Smooth muscle cell (in vitro differentiated cells): Measurements from ENCODE around the gene NT5DC2. TPM values are rescaled to one million over a fixed set of nuclear protein-coding genes. Genes with fewer than 3 reads are reported as not detected.

Source experiments
- DNase-seq: peaks from one replicate; lab custom pipeline; 2025; ENCODE audit not compliant: unreplicated experiment; lab: John Stamatoyannopoulos, UW
- H2AFZ ChIP-seq: fragments of 200-600 bp; sonication (generic); 2 replicates; pipeline ENCODE4 v1.6.0; 2016; ENCODE audit warnings: antibody characterized with exemption, low read depth, mild to moderate bottlenecking
- H3F3A ChIP-seq: fragments of 200-600 bp; sonication (generic); 2 replicates; pipeline ENCODE4 v1.6.0; 2017; ENCODE audit warnings: antibody characterized with exemption, low read depth
- H3K27ac ChIP-seq: fragments of 200-600 bp; sonication (generic); 2 replicates; pipeline ENCODE4 v1.5.1; 2016; ENCODE audit warnings: low read depth, mild to moderate bottlenecking
- H3K27me3 ChIP-seq: fragments of 200-600 bp; sonication (generic); 2 replicates; pipeline ENCODE4 v1.6.1; 2016; ENCODE audit warnings: low read depth, mild to moderate bottlenecking
- H3K36me3 ChIP-seq: fragments of 200-600 bp; sonication (generic); 2 replicates; pipeline ENCODE4 v1.5.1; 2016; ENCODE audit warnings: low read depth
- H3K4me1 ChIP-seq: fragments of 200-600 bp; sonication (generic); 2 replicates; pipeline ENCODE4 v1.5.1; 2016; ENCODE audit warnings: low read depth
- H3K4me2 ChIP-seq: fragments of 200-600 bp; sonication (generic); 2 replicates; pipeline ENCODE4 v1.6.0; 2016; ENCODE audit warnings: mild to moderate bottlenecking
- H3K4me3 ChIP-seq: fragments of 200-600 bp; sonication (generic); 2 replicates; pipeline ENCODE4 v1.5.1; 2016; ENCODE audit warnings: mild to moderate bottlenecking
- H3K79me2 ChIP-seq: fragments of 200-600 bp; sonication (generic); 2 replicates; pipeline ENCODE4 v1.6.0; 2016; ENCODE audit warnings: low read depth, mild to moderate bottlenecking
- H3K9ac ChIP-seq: fragments of 200-600 bp; sonication (generic); 2 replicates; pipeline ENCODE4 v1.6.0; 2016; ENCODE audit warnings: low read depth
- H3K9me3 ChIP-seq: fragments of 200-600 bp; sonication (generic); replicated peaks from 2 replicates; pipeline ENCODE4 v1.5.1; 2016; ENCODE audit warnings: low read depth
- H4K20me1 ChIP-seq: fragments of 200-600 bp; sonication (generic); 2 replicates; pipeline ENCODE4 v1.6.0; 2016; ENCODE audit warnings: low read depth
- WGBS: methylation state at CpG from one replicate; pipeline ENCODE4 v1.1.7; 2016; ENCODE audit warnings: low lambda C conversion rate; 5-methylcytosine and 5-hydroxymethylcytosine counted together
- polyA plus RNA-seq: library from polyadenylated mRNA; unstranded; fragments of >200 nt; fragmentation: Nextera tagmentation; extraction: Ambion mirVana; gene quantifications from 2 replicates; pipeline ENCODE4 v1.2.1, GENCODE V29; 2016
- total RNA-seq: library from RNA; depleted of rRNA; stranded (reverse); fragments of >200 nt; gene quantifications from 2 replicates; pipeline ENCODE4 v1.2.3, GENCODE V29; 2014
- TF ChIP-seq, protein P1 (sequence below): fragments of 200-600 bp; sonication (generic); IDR thresholded peaks from 2 replicates; pipeline ENCODE4 v1.5.1; 2017; ENCODE audit warnings: borderline replicate concordance, mild to moderate bottlenecking, antibody characterized with exemption; ENCODE audit not compliant: insufficient read depth, poor library complexity, severe bottlenecking

The NT5DC2 gene
- total and polyA plus RNA-seq, 2 experiments from 2014 or later = 156 to 248 TPM

DNA sequence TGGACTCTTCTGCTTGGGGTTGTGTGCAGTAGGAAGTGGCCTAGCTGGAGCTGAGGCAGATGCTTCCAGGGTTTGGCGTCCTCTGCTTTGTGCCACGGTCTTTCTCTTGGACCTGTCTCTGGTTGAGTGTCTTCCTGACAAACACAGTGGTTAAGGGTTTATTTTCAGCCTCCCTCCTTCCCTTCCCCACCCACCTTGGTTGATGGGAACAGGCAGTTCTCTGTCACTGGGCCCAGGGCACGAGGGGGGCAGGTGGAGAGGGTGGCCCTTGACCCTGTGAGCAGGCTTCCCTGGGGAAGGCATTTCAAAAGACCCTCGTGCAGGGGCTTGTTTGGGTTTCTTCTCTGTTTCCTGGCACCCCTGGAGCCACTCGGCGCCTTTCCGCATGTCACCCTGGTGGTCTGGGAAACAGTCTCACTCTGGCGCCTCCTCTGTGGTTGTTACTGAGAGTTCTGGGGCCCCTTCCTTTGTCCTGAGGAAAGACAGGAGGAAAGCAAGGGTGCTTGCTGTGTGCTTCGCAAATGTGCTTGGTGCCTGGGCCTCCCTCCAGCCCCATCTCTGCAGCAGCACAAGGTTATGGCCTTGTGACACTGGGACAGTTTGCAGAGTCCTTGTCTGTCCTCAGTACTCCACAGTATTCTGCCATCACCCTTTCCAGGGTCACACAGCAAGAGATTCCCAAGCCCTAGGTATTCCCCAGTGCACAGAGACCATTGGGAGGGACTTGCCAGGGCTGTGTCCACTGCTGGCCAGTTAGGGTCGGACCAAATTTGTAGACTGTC, 48.8 kb downstream of the NT5DC2 start:
- Histone ChIP-seq H3F3A (peaks cover 7% of the 10 kb centered on the region), H3K4me2 (no peak overlapping the region), H3K4me1 (no peaks in the 10 kb centered on the region), H3K36me3 (no peaks in the 10 kb centered on the region), H3K4me3 (no peak overlapping the region), H3K27me3 (no peaks in the 10 kb centered on the region), H2AFZ (no peak overlapping the region), H3K79me2 (no peaks in the 10 kb centered on the region), H4K20me1 (peaks cover 43% of the 10 kb centered on the region), H3K9ac (no peak overlapping the region), H3K9me3 (no peaks in the 10 kb centered on the region), H3K27ac (peak overlapping the region; percentile 50)
- DNase-seq = no peak
- TF ChIP-seq, protein P1, sequence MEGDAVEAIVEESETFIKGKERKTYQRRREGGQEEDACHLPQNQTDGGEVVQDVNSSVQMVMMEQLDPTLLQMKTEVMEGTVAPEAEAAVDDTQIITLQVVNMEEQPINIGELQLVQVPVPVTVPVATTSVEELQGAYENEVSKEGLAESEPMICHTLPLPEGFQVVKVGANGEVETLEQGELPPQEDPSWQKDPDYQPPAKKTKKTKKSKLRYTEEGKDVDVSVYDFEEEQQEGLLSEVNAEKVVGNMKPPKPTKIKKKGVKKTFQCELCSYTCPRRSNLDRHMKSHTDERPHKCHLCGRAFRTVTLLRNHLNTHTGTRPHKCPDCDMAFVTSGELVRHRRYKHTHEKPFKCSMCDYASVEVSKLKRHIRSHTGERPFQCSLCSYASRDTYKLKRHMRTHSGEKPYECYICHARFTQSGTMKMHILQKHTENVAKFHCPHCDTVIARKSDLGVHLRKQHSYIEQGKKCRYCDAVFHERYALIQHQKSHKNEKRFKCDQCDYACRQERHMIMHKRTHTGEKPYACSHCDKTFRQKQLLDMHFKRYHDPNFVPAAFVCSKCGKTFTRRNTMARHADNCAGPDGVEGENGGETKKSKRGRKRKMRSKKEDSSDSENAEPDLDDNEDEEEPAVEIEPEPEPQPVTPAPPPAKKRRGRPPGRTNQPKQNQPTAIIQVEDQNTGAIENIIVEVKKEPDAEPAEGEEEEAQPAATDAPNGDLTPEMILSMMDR = no peak
- WGBS = 95% methylated on average over 10 of the region's 10 CpGs

DNA sequence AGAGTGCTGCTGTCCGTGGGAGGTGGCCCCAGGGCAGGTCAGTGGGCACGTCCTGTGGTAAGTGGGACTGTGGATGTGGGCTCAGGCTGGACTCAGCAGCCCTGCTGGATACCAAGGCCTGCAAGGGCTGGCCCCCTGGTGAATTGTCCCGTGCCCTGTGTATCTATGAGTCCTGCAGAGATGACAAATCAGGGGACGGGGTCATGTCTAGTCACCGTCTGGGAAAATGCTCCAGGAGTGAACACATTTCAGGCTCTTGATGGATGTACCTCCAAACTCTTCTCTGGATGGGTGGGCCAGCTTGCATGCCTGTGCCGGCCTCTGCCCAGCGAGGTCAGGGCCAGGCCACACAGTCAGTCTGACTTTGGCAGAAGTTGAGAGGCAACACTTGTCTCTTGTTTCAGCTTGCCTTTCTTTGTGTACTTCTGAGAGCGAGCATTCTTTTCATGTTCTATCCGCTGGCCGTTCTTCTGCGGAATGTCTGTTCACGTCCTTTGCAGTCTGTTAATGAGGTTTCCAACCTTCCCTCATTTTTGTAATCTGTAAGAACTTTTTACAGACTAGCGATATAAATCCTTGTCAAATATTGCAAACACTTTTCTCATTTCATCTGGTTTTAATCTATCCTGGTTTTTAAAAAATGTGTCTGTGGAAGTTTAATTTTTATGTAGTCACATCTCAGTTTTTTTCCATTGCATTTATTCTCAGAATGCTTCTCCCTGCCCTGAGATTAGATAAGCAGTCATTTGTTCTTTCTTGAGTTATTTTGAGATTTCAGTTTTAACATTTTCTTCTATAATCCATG, 49.9 kb downstream of the NT5DC2 start:
- no peak overlapping the region for H2AFZ ChIP-seq
- 55% methylated on average over 13 of the region's 13 CpGs for WGBS
- peak overlapping the region; percentile 50 for H3K27ac ChIP-seq
- H3K9ac ChIP-seq = no peak overlapping the region
- H3K4me3 ChIP-seq = no peak overlapping the region
- H3K79me2 ChIP-seq = no peaks in the 10 kb centered on the region
- H3F3A ChIP-seq = peaks cover 7% of the 10 kb centered on the region
- no peaks in the 10 kb centered on the region for H3K9me3 ChIP-seq
- H3K4me1 ChIP-seq = no peaks in the 10 kb centered on the region
- DNase-seq = no peak
- H3K4me2 ChIP-seq = no peak overlapping the region
- H3K27me3 ChIP-seq = no peaks in the 10 kb centered on the region
- H3K36me3 ChIP-seq = no peaks in the 10 kb centered on the region
- TF ChIP-seq, protein P1 = no peak
- peaks cover 42% of the 10 kb centered on the region for H4K20me1 ChIP-seq

DNA sequence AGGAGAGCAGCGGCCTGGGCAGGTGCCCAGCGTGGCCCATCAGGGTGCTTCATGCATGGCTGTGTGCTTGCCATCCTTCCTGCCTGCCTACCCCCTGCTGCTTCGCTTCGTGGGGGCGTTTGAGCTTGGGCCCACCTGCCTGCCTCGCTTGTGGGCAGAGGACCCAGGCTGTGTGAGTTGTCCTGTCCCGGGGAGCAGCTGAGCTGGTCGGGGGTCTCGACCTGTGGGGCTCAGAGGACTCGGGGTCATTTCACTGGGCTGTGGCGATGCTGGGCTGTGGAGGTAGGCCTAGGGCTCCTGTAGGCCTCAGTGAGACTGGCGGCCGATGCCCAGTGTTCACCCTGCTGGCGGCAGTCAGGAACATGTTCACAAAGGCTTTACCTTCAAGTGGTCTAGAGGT, 50.6 kb downstream of the NT5DC2 start:
- WGBS = 91% methylated on average over 14 of the region's 14 CpGs
- Histone ChIP-seq H3K4me2 (no peak overlapping the region), H3K27ac (peak overlapping the region; percentile 50)

More for the DNA sequence above, 50.6 kb downstream of the NT5DC2 start:
- Histone ChIP-seq H2AFZ (no peak overlapping the region), H3K4me3 (no peak overlapping the region), H3K79me2 (no peaks in the 10 kb centered on the region), H3K9me3 (no peaks in the 10 kb centered on the region), H3K36me3 (no peaks in the 10 kb centered on the region), H4K20me1 (peaks cover 43% of the 10 kb centered on the region), H3F3A (peaks cover 7% of the 10 kb centered on the region), H3K4me1 (no peaks in the 10 kb centered on the region), H3K9ac (no peak overlapping the region), H3K27me3 (no peaks in the 10 kb centered on the region)
- no peak for DNase-seq
- TF ChIP-seq, protein P1 = no peak
